ENCODE results near the gene SLC39A11. TPM values are rescaled to one million over a fixed set of nuclear protein-coding genes. Genes with fewer than 3 reads are reported as not detected.

SLC39A11 gene
- total RNA-seq, 6 donors from 2014 or later, result 16.3 to 57.6 (median 29.5) TPM

DNA sequence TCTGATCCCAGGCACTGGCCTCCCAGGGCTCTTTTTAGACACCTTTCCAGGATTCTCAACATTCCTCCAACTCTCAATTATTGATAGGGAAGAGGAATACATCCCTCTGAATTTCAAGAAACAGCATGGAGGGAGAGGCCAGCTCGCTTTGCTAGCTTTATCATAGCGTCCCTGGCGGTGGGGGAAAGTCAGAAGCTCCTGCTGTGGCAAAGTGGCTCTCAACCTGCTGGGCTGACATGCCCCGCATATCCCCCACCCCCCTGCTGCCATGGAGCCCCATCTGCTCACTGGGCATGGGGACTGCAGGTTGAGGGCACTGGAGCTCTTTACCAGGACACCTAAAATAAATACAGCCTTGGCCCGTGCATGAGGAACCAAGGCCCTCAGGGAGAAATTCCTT is 140.3 kb downstream of the SLC39A11 start:
- WGBS, 2 donors, result 87 to 90% methylated on average over 5 of the region's 5 CpGs
- ATAC-seq (ENCODE audit: low FRiP score in 2 of 2) (no peak), DNase-seq (peak in 1 of 2 donors; percentile 6)
- no peak for TF ChIP-seq POLR2AphosphoS5 (IDR thresholded peaks at IDR 0.05)
- no peak for TF ChIP-seq POLR2A (IDR thresholded peaks at IDR 0.05)
- no peak for TF ChIP-seq EP300 (IDR thresholded peaks at IDR 0.05)
- TF ChIP-seq, protein P1, sequence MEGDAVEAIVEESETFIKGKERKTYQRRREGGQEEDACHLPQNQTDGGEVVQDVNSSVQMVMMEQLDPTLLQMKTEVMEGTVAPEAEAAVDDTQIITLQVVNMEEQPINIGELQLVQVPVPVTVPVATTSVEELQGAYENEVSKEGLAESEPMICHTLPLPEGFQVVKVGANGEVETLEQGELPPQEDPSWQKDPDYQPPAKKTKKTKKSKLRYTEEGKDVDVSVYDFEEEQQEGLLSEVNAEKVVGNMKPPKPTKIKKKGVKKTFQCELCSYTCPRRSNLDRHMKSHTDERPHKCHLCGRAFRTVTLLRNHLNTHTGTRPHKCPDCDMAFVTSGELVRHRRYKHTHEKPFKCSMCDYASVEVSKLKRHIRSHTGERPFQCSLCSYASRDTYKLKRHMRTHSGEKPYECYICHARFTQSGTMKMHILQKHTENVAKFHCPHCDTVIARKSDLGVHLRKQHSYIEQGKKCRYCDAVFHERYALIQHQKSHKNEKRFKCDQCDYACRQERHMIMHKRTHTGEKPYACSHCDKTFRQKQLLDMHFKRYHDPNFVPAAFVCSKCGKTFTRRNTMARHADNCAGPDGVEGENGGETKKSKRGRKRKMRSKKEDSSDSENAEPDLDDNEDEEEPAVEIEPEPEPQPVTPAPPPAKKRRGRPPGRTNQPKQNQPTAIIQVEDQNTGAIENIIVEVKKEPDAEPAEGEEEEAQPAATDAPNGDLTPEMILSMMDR (IDR thresholded peaks at IDR 0.05), result no peak
- H3K4me1 ChIP-seq, result no peaks in the 10 kb centered on the region
- H3K36me3 ChIP-seq, result no peaks in the 10 kb centered on the region
- no peaks in the 10 kb centered on the region for H3K27me3 ChIP-seq
- no peak overlapping the region for H3K4me3 ChIP-seq
- H3K9me3 ChIP-seq, result no peaks in the 10 kb centered on the region
- H3K27ac ChIP-seq, result no peak overlapping the region

DNA sequence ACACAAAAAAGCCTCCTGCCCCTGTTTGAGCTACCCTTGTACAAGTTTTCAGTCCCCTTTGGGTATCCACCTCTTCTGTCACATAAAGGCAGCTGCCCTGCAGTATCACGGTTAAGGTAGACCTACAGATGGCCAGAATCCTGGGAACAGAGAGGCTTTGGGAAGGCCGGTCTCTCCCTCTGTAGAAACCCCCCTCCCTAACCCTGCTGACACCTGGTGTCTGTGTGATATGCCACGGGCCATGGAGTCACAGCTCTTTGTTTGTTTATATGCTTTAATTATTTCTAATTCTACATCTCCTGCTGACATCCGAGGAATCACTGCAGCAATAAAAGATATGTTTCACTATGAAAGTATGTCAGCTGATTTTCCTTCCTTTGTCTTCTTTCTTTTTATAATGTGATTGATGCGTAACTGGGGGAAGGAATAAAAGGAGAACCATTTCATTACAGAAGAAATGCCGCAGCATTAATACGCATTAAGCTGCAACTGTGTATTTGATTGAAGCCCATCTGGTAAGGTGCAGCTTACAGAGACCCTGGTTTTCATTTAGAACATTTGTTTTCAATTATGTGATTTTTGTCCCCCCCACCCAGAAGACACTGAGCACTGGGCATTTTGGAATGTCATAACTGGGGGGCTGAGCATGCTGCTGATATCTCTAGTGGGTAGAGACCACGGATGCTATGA is 142.1 kb downstream of the SLC39A11 start:
- Histone ChIP-seq H3K4me1 (no peaks in the 10 kb centered on the region), H3K4me3 (no peak overlapping the region), H3K27me3 (no peaks in the 10 kb centered on the region), H3K36me3 (peaks cover 0 to 5% (median 0%) of the 10 kb centered on the region in 4 donors), H3K9me3 (no peaks in the 10 kb centered on the region), H3K27ac (no peak overlapping the region)
- DNase-seq, result no peak
- WGBS, 2 donors, result 88 to 90% methylated on average over 8 of the region's 8 CpGs
- ATAC-seq (ENCODE audit: low FRiP score in 2 of 2), result no peak
- TF ChIP-seq POLR2AphosphoS5 (IDR thresholded peaks at IDR 0.05) (no peak), POLR2A (IDR thresholded peaks at IDR 0.05) (no peak), EP300 (IDR thresholded peaks at IDR 0.05) (no peak)
- TF ChIP-seq, protein P1 (IDR thresholded peaks at IDR 0.05), result no peak

DNA sequence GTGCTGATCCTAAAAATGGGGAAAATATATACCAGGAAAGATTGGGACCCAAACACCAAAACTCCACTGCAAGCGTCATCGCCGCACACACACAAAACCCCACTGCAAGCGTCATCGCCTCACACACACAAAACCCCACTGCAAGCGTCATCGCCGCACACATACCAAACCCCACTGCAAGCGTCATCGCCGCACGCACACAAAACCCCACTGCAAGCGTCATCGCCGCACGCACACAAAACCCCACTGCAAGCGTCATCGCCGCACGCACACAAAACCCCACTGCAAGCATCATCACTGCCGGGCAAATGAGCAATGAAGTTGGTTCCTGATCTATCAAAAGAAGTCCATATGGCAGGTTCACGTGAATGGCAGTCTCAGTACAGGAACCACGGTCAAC is 144.4 kb downstream of the SLC39A11 start:
- 92 to 95% methylated on average over 23 of the region's 23 CpGs for WGBS, 2 donors
- Histone ChIP-seq H3K27me3 (no peaks in the 10 kb centered on the region), H3K4me3 (no peak overlapping the region), H3K9me3 (no peaks in the 10 kb centered on the region), H3K27ac (no peak overlapping the region), H3K36me3 (peaks cover 0 to 5% (median 0%) of the 10 kb centered on the region in 4 donors), H3K4me1 (no peaks in the 10 kb centered on the region)
- TF ChIP-seq POLR2A (IDR thresholded peaks at IDR 0.05) (no peak), POLR2AphosphoS5 (IDR thresholded peaks at IDR 0.05) (no peak), EP300 (IDR thresholded peaks at IDR 0.05) (no peak)
- TF ChIP-seq, protein P1 (IDR thresholded peaks at IDR 0.05), result no peak
- DNase-seq (peak in 1 of 2 donors; percentile 54), ATAC-seq (ENCODE audit: low FRiP score in 2 of 2) (no peak)

DNA sequence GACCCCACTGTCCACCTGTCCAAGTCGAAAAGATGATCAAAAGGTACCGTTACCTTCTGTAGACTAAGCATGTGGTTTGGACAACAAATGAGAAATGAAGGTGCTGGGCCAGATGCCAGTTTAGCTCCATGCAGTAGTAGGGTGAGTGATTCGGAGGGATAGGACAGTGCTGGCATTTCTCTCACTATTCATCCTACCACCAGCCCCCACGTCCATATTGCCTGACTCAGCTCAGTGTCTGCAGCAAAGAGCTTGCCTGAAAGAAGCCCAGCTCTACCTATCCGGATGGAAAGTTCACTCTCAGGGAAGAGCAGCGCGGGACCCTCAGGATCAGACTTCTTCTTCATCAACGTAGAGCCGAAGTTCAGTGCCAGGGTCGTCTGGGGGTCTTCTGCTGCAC is 145.0 kb downstream of the SLC39A11 start:
- Histone ChIP-seq H3K9me3 (no peaks in the 10 kb centered on the region), H3K4me3 (no peak overlapping the region), H3K4me1 (no peaks in the 10 kb centered on the region), H3K27me3 (no peaks in the 10 kb centered on the region), H3K36me3 (peaks cover 0 to 5% (median 0%) of the 10 kb centered on the region in 4 donors), H3K27ac (no peak overlapping the region)
- ATAC-seq (ENCODE audit: low FRiP score in 2 of 2), result no peak
- TF ChIP-seq EP300 (IDR thresholded peaks at IDR 0.05) (no peak), POLR2AphosphoS5 (IDR thresholded peaks at IDR 0.05) (no peak), POLR2A (IDR thresholded peaks at IDR 0.05) (no peak)
- TF ChIP-seq, protein P1 (IDR thresholded peaks at IDR 0.05), result no peak
- WGBS, 2 donors, result 93 to 95% methylated on average over 10 of the region's 10 CpGs
- DNase-seq, result no peak

DNA sequence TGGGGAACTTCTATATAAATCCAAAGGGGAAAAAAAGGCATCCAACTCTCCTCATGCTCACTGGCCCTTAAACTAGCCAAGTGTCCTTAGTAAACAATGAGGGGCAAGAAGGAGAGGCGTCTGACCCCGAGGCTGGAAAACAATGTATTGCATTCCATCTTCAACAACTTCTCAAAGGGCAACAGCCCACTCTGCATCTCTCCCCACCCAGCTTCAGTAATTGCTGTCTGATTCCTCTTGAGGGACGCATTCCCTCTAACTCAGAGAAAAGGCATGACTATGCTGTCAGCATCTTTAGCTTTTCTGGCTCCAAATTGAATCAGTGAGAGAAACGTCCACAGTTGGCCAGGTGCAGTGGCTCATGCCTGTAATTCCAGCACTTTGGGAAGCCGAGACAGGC is 145.8 kb downstream of the SLC39A11 start:
- H3K4me1 ChIP-seq, result no peaks in the 10 kb centered on the region
- DNase-seq, result no peak
- WGBS, 2 donors, result 78 to 85% methylated on average over 5 of the region's 5 CpGs
- no peaks in the 10 kb centered on the region for H3K27me3 ChIP-seq
- TF ChIP-seq, protein P1 (IDR thresholded peaks at IDR 0.05), result no peak
- TF ChIP-seq POLR2AphosphoS5 (IDR thresholded peaks at IDR 0.05) (no peak), POLR2A (IDR thresholded peaks at IDR 0.05) (no peak), EP300 (IDR thresholded peaks at IDR 0.05) (no peak)
- H3K4me3 ChIP-seq, result no peak overlapping the region
- H3K27ac ChIP-seq, result no peak overlapping the region
- peaks cover 0 to 5% (median 0%) of the 10 kb centered on the region in 4 donors for H3K36me3 ChIP-seq
- ATAC-seq (ENCODE audit: low FRiP score in 2 of 2), result no peak
- no peaks in the 10 kb centered on the region for H3K9me3 ChIP-seq

All from upper lobe of left lung (tissue), 6 donors.